ENCODE measurements around the gene PRKCSH.
"Not testable (repeated sequence)": the region's sequence is repeated elsewhere in the genome, so short reads cannot be mapped to it uniquely, and the experiment has no call there.

PRKCSH gene

GRCh38 chr19:11435057-11435832 lies at the start of gene PRKCSH, which contains the start of gene ODAD3:
TSS of gene PRKCSH (plus strand) at chr19:11435635. CDS start at chr19:11436118, 483 bp downstream.
TSS of gene ODAD3 (minus strand) at chr19:11435121. CDS start at chr19:11435016, 105 bp downstream.
- peak; percentile 100 for DNase-seq

GRCh38 chr19:11387162-11388034 lies 48.0 kb upstream of the PRKCSH start:
- no peak for DNase-seq

GRCh38 chr19:11390359-11390758 lies 45.1 kb upstream of the PRKCSH start:
- DNase-seq: no peak

GRCh38 chr19:11390933-11391680 lies 44.3 kb upstream of the PRKCSH start:
- DNase-seq: no peak

- DNase-seq: no peak
Measured at GRCh38 chr19:11397089-11397610, 38.3 kb upstream of the PRKCSH start.

- no peak for DNase-seq
Measured at GRCh38 chr19:11399667-11400066, 35.8 kb upstream of the PRKCSH start.

- DNase-seq: no peak
Measured at GRCh38 chr19:11400798-11401197, 34.6 kb upstream of the PRKCSH start.

- no peak for DNase-seq
Measured at GRCh38 chr19:11401808-11402543, 33.5 kb upstream of the PRKCSH start.

- DNase-seq: no peak
Measured at GRCh38 chr19:11404588-11405222, 30.7 kb upstream of the PRKCSH start.

GRCh38 chr19:11405846-11406643 lies 29.4 kb upstream of the PRKCSH start:
- DNase-seq: no peak

- DNase-seq: not testable (repeated sequence)
Measured at GRCh38 chr19:11406703-11407236, 28.7 kb upstream of the PRKCSH start.

- DNase-seq: no peak
Measured at GRCh38 chr19:11408591-11408990, 26.8 kb upstream of the PRKCSH start.

- no peak for DNase-seq
Measured at GRCh38 chr19:11410682-11411081, 24.8 kb upstream of the PRKCSH start.

- no peak for DNase-seq
Measured at GRCh38 chr19:11414544-11414943, 20.9 kb upstream of the PRKCSH start.

GRCh38 chr19:11416346-11417052 lies 18.9 kb upstream of the PRKCSH start:
- DNase-seq: no peak

GRCh38 chr19:11418094-11418548 lies 17.3 kb upstream of the PRKCSH start:
- no peak for DNase-seq

GRCh38 chr19:11418549-11419506 lies 16.6 kb upstream of the PRKCSH start, which contains the start of gene RGL3:
TSS of gene RGL3 (minus strand) at chr19:11419314. CDS start at chr19:11419278, 36 bp downstream.
- DNase-seq: peak; percentile 9
